Measurements from ENCODE around the gene CFDP1.

GRCh38 chr16:75460446-75460845, 27.1 kb upstream of the CFDP1 start:
- TF ChIP-seq CTCF (IDR thresholded peaks at IDR 0.05; ENCODE audit: low read depth, low read length): no peak
- no peak for TF ChIP-seq MAX (IDR thresholded peaks at IDR 0.05; ENCODE audit: low read depth, low read length)
